Vagina (tissue), 2 donors: ENCODE results near the gene GH2. TPM values are rescaled to one million over a fixed set of nuclear protein-coding genes. Genes with fewer than 3 reads are reported as not detected.

Experiments
- DNase-seq, 2 donors: peaks; one replicate each; pipeline ENCODE4 v3.0.0-alpha.2; 2017; ENCODE audit errors: extremely low spot score in 2 of 2
- H3K27ac ChIP-seq: fragments of 200-600 bp; sonication (generic); one replicate; pipeline ENCODE4 v1.5.1; 2019
- H3K27me3 ChIP-seq: fragments of 200-600 bp; sonication (generic); one replicate; pipeline ENCODE4 v1.5.1; 2019
- H3K36me3 ChIP-seq, 2 donors: fragments of 200-600 bp; sonication (generic); one replicate each; pipeline ENCODE4 v1.5.1; 2017 to 2019
- H3K4me1 ChIP-seq: fragments of 200-600 bp; sonication (generic); one replicate; pipeline ENCODE4 v1.5.1; 2019
- H3K4me3 ChIP-seq, 2 donors: fragments of 200-600 bp; sonication (generic); 1 replicate in 1 of 2; 2 replicates in 1 of 2; pipeline ENCODE4 v1.5.1; 2016 to 2019
- H3K9me3 ChIP-seq: fragments of 200-600 bp; sonication (generic); one replicate; pipeline ENCODE4 v1.5.1; 2019
- POLR2A ChIP-seq, 2 donors: fragments of 450-650 bp; IDR thresholded peaks; one replicate each; pipeline ENCODE4 v1.6.1; 2017; ENCODE audit warnings: antibody characterized with exemption in 2 of 2, mild to moderate bottlenecking in 2 of 2, moderate library complexity in 2 of 2
- POLR2AphosphoS5 ChIP-seq, 2 donors: sonication (generic); formaldehyde crosslinking; IDR thresholded peaks; one replicate each; pipeline ENCODE4 v1.9.0; 2017; ENCODE audit warnings: antibody characterized with exemption in 2 of 2, mild to moderate bottlenecking in 2 of 2, low read depth in 1 of 2; ENCODE audit not compliant: insufficient read depth in 1 of 2
- intact Hi-C: fragments of 100-400 bp; cut with DNase I; formaldehyde crosslinking; loops from one replicate; pipeline ENCODE4 v1.15.1; 2023
- total RNA-seq: library from RNA; depleted of rRNA; stranded (reverse); fragments of >200 nt; gene quantifications from one replicate; pipeline ENCODE4 v1.2.3, GENCODE V29; 2016
- TF ChIP-seq, protein P1 (sequence below), 3 experiments: fragments of 450-650 bp in 2 of 3; fragments of 200-600 bp in 1 of 3; sonication (generic) in 1 of 3; IDR thresholded peaks; one replicate each; pipeline ENCODE4 v1.5.1; 2017 to 2019; ENCODE audit warnings: antibody characterized with exemption in 3 of 3, mild to moderate bottlenecking in 2 of 3, moderate library complexity in 2 of 3

GH2 gene
- total RNA-seq, 1 donor from 2014 or later, result not detected

DNA sequence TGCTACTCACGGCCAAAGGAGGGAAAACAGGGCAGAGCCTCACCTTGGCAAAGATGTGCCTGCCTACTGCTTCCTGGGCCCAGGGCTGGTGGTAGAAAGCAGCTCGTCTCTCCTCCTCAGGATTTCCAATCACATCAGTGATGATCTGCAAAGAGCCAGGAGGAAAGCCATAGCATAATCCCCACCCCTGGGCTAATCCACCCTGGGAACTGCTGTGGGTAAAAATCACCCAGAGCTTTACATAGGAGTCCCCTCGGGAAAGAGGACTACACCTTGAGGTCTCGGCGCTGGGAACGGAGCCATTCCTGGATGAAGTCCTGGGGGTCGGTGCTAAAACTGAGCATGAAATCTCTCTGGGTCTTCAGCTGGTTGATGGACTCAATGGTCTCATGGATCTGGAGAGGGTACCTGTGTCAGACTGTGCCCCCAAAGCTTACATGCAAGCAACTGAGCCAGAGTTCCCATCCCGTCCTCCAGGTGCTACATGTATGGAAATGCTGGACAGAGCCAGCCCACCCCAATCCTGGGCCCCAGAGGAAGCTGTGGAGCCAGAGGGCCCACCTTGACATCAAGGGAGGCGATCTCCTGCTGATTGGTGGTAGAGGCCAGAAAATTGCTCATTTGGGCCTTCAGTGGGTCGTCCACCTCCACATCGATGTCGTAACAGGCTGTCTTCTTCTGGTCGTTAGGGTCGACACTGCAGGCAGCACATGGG, 48.6 kb downstream of the GH2 start:
- Histone ChIP-seq H3K4me1 (peaks cover 45% of the 10 kb centered on the region), H3K9me3 (no peaks in the 10 kb centered on the region)

DNA sequence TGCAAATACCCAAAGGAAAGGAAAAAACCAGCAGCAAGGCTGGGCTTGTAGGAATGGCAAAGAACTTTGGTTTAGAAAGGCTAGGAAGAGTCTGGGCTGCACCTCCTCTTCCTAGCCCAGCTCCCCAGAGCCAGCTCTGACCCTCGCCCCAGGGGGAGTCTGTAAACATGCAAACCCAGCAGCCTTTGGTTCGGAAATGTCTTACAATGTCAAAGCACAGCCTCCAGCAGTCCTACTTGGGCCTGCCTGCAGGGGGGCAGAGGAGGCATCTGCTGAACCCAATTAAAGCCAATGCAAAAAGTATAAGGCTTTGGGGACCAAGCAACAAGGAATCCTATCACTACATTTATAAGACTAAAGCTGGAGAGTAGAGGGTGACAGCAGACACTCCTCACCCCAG, 49.3 kb downstream of the GH2 start:
- no peaks in the 10 kb centered on the region for H3K9me3 ChIP-seq
- no peak for DNase-seq
- H3K4me1 ChIP-seq, result peaks cover 43% of the 10 kb centered on the region
- H3K4me3 ChIP-seq, result no peak overlapping the region
- no peaks in the 10 kb centered on the region for H3K27me3 ChIP-seq
- TF ChIP-seq, protein P1, sequence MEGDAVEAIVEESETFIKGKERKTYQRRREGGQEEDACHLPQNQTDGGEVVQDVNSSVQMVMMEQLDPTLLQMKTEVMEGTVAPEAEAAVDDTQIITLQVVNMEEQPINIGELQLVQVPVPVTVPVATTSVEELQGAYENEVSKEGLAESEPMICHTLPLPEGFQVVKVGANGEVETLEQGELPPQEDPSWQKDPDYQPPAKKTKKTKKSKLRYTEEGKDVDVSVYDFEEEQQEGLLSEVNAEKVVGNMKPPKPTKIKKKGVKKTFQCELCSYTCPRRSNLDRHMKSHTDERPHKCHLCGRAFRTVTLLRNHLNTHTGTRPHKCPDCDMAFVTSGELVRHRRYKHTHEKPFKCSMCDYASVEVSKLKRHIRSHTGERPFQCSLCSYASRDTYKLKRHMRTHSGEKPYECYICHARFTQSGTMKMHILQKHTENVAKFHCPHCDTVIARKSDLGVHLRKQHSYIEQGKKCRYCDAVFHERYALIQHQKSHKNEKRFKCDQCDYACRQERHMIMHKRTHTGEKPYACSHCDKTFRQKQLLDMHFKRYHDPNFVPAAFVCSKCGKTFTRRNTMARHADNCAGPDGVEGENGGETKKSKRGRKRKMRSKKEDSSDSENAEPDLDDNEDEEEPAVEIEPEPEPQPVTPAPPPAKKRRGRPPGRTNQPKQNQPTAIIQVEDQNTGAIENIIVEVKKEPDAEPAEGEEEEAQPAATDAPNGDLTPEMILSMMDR (IDR thresholded peaks at IDR 0.05), result no peak
- H3K27ac ChIP-seq, result no peak overlapping the region
- intact Hi-C loops, result no loop called here
- peaks cover 0 to 83% of the 10 kb centered on the region in 2 donors for H3K36me3 ChIP-seq

More for the DNA sequence above, 48.6 kb downstream of the GH2 start:
- no peak for DNase-seq
- TF ChIP-seq POLR2A (IDR thresholded peaks at IDR 0.05) (no peak), POLR2AphosphoS5 (IDR thresholded peaks at IDR 0.05; ENCODE audit: insufficient read depth in 1 of 2, low read depth in 1 of 2) (no peak)
- TF ChIP-seq, protein P1 (IDR thresholded peaks at IDR 0.05), result no peak
- intact Hi-C loops, result no loop called here
- H3K27me3 ChIP-seq, result no peaks in the 10 kb centered on the region
- no peak overlapping the region for H3K4me3 ChIP-seq
- peaks cover 0 to 83% of the 10 kb centered on the region in 2 donors for H3K36me3 ChIP-seq
- no peak overlapping the region for H3K27ac ChIP-seq

DNA sequence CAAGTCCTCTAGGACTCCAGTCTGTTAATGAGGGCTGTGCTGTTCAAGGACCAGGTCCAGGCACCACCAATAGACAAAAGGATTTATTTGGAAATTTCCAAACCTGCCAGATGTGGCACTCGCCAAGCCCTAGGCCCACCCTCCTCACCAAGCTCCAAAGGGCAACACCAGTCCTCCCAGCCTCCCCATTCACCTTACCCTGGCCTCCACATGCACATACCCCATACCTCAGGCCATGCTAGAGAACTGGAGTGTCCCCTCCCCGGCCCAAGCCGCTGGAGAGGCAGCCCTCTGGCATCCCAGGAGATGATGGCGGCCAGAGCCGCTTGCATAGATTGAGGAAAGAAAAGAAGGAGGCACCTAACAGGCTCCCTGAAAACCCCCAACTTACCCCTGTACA, 49.7 kb downstream of the GH2 start:
- H3K4me1 ChIP-seq, result peaks cover 39% of the 10 kb centered on the region
- intact Hi-C loops, result no loop called here
- no peak for DNase-seq
- H3K27me3 ChIP-seq, result no peaks in the 10 kb centered on the region
- H3K36me3 ChIP-seq, result peaks cover 0 to 78% of the 10 kb centered on the region in 2 donors
- TF ChIP-seq POLR2AphosphoS5 (IDR thresholded peaks at IDR 0.05; ENCODE audit: insufficient read depth in 1 of 2, low read depth in 1 of 2), result no peak
- TF ChIP-seq, protein P1 (IDR thresholded peaks at IDR 0.05), result no peak
- TF ChIP-seq POLR2A (IDR thresholded peaks at IDR 0.05), result no peak
- no peaks in the 10 kb centered on the region for H3K9me3 ChIP-seq
- no peak overlapping the region for H3K4me3 ChIP-seq
- H3K27ac ChIP-seq, result no peak overlapping the region

DNA sequence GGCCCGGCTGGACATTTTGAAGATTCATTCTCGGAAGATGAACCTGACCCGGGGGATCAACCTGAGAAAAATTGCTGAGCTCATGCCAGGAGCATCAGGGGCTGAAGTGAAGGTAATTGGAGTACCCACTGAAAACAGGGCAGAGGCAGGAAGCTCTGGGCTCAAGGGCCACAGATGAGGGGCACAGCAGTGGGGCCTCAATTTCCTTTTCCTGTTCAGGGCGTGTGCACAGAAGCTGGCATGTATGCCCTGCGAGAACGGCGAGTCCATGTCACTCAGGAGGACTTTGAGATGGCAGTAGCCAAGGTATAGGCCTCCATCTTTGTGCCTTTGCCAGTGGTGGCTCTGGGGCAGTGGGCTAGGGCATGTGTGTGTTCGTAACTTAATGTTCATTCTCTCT, 50.2 kb downstream of the GH2 start:
- Histone ChIP-seq H3K27ac (no peak overlapping the region), H3K27me3 (no peaks in the 10 kb centered on the region), H3K9me3 (no peaks in the 10 kb centered on the region), H3K4me3 (no peak overlapping the region), H3K36me3 (peaks cover 0 to 73% of the 10 kb centered on the region in 2 donors), H3K4me1 (peaks cover 36% of the 10 kb centered on the region)
- TF ChIP-seq, protein P1 (IDR thresholded peaks at IDR 0.05), result no peak
- TF ChIP-seq POLR2A (IDR thresholded peaks at IDR 0.05) (no peak), POLR2AphosphoS5 (IDR thresholded peaks at IDR 0.05; ENCODE audit: insufficient read depth in 1 of 2, low read depth in 1 of 2) (no peak)
- intact Hi-C loops, result no loop called here
- DNase-seq, result no peak

DNA sequence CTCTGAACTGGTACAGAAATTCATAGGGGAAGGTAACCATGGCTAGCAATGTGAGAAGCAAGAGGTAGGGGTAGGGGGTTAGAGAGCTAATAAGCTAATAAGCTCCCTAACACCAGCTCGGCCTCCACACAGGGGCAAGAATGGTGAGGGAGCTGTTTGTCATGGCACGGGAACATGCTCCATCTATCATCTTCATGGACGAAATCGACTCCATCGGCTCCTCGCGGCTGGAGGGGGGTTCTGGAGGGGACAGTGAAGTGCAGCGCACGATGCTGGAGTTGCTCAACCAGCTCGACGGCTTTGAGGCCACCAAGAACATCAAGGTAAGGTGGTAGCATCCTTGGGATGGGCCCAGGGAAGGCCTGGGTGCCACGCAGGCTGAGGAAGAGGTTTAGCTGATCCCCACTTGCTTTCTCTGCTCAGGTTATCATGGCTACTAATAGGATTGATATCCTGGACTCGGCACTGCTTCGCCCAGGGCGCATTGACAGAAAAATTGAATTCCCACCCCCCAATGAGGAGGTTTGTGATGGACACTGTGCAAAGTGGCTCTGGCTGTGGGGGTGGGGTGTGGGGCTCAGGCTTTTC, 50.7 kb downstream of the GH2 start:
- peaks cover 41% of the 10 kb centered on the region for H3K4me1 ChIP-seq
- intact Hi-C loops, result no loop called here

More for the DNA sequence above, 50.7 kb downstream of the GH2 start:
- no peak for DNase-seq
- Histone ChIP-seq H3K27ac (no peak overlapping the region), H3K27me3 (no peaks in the 10 kb centered on the region), H3K4me3 (no peak overlapping the region), H3K9me3 (no peaks in the 10 kb centered on the region), H3K36me3 (peaks cover 0 to 68% of the 10 kb centered on the region in 2 donors)
- no peak for TF ChIP-seq POLR2A (IDR thresholded peaks at IDR 0.05)
- TF ChIP-seq, protein P1 (IDR thresholded peaks at IDR 0.05), result no peak
- TF ChIP-seq POLR2AphosphoS5 (IDR thresholded peaks at IDR 0.05; ENCODE audit: insufficient read depth in 1 of 2, low read depth in 1 of 2), result peak in 1 of 2 donors; percentile 5
